Adrenal gland (tissue), 5 donors: Measurements from ENCODE around the gene GOLM1.

Experiments used
- POLR2A ChIP-seq, 2 donors: fragments of 450-650 bp; IDR thresholded peaks; one replicate each; pipeline ENCODE4 v1.6.1; 2017; ENCODE audit warnings: antibody characterized with exemption in 2 of 2, mild to moderate bottlenecking in 2 of 2, moderate library complexity in 1 of 2
- TF ChIP-seq, protein P1 (sequence below), 6 experiments: fragments of 450-650 bp in 4 of 6; fragments of 200-600 bp in 2 of 6; sonication (generic) in 1 of 6; IDR thresholded peaks; 1 replicate in 5 of 6; 2 replicates in 1 of 6; pipeline versions ENCODE4 v1.5.1 to v1.8.0; 2016 to 2021; ENCODE audit warnings: antibody characterized with exemption in 6 of 6, mild to moderate bottlenecking in 2 of 6, moderate library complexity in 1 of 6
- donor health status: DM: no; HTN: no; CAD: no.

DNA sequence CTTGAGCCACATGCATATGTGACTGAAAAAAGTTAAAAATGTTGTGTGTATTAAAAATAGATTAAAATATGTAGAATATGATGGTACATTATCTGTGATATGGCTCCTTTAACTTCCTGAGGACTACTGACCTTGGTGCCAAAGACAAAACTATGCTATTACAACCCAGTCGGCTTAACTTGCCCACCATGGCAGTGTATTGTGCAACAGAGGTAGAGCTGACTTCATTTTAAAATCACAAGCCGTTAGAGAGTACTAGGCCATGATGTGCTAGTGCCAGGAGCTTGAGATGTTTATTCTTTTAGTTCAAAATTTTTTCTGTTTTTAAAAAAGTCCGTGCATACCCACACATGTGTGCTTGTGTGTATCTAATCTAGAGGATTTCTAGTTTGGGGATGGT lies 112.1 kb downstream of the GOLM1 start:
- TF ChIP-seq, protein P1, sequence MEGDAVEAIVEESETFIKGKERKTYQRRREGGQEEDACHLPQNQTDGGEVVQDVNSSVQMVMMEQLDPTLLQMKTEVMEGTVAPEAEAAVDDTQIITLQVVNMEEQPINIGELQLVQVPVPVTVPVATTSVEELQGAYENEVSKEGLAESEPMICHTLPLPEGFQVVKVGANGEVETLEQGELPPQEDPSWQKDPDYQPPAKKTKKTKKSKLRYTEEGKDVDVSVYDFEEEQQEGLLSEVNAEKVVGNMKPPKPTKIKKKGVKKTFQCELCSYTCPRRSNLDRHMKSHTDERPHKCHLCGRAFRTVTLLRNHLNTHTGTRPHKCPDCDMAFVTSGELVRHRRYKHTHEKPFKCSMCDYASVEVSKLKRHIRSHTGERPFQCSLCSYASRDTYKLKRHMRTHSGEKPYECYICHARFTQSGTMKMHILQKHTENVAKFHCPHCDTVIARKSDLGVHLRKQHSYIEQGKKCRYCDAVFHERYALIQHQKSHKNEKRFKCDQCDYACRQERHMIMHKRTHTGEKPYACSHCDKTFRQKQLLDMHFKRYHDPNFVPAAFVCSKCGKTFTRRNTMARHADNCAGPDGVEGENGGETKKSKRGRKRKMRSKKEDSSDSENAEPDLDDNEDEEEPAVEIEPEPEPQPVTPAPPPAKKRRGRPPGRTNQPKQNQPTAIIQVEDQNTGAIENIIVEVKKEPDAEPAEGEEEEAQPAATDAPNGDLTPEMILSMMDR (IDR thresholded peaks at IDR 0.05), result no peak
- TF ChIP-seq POLR2A (IDR thresholded peaks at IDR 0.05), result no peak
